Cerebellar nuclear complex (tissue), 1 donor: ENCODE results near the gene PSORS1C2.

Experiments used
- DNase-seq, 2 experiments: peaks; one replicate each; lab custom pipeline; 2025; lab: John Stamatoyannopoulos, UW

The PSORS1C2 gene

DNA sequence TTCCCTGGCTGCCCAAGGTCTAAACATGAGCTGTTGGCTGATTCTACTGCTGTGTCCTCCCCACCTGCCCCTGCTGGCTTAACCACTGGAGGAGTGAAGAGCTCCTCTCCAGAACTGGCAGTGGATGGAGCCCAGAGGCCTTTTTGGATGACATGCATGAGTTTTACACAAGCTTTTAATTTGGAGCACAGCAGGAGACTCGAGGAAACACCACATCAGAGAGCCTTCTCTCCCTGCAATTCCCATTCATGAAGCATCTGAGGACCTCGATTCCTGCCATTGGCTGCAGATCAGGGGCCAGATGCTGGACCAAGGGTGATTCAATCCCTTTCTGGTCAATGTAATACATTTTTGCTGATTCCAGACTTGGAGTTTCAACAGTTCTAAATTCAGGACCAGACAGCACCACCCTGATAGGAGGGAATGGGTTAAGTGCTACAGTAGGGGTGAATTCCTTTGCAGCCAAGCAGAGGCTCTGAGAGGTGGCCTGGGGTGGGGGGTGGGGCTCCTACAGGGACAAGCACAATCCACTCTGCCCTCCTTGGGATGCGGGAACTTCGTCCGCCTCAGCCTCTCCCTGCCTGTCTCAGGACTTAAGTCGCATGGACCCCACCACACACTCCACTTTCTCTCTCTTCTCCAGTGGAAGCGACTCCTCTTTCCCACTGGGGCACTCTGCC, 24.9 kb downstream of the PSORS1C2 start:
- no peak for DNase-seq

DNA sequence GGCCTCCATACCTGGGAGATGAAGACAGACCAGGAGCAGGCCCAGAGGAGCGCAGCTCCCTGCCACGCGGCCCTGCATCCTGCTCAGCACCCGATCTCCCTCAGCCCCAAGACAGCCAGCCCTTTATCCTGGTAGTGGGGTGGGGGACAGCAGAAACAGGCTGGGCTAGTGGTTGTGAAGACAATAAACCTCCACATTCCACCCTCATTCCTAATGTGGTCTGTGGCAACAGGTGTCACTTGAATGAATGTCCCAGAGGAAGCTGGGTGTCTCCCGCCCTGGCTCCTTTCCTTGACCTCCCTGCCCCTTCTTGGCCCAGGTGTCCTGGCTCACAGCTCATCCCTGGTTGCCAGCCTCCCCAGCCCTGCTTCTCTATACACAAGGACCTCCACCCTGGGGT, 26.4 kb downstream of the PSORS1C2 start, which contains the start of gene C6orf15:
Gene C6orf15 (minus strand): TSS at position 98 of the 400 bp plus-strand sequence. CDS start 20 bp downstream, at position 78.
- no peak for DNase-seq

DNA sequence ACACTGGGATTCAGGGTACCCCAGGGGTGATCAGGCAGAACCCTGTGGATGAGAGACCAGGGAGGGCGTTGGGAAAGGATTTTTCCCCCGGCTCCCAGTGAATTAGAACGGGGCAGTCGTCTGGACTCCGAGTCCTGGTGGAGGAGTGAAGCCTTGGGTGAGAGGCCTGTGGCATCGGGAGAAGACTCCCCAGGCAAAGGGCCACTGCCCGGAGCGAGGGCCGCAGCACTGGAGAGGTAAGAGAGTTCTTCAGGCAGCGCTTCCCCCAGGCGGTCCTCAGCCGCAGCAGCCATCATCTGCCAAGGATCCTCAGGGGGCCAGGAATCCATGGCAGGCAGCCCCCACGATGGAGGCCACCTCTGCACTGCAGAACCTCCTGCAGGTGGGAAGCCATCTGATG, 27.2 kb downstream of the PSORS1C2 start:
- DNase-seq, result no peak

DNA sequence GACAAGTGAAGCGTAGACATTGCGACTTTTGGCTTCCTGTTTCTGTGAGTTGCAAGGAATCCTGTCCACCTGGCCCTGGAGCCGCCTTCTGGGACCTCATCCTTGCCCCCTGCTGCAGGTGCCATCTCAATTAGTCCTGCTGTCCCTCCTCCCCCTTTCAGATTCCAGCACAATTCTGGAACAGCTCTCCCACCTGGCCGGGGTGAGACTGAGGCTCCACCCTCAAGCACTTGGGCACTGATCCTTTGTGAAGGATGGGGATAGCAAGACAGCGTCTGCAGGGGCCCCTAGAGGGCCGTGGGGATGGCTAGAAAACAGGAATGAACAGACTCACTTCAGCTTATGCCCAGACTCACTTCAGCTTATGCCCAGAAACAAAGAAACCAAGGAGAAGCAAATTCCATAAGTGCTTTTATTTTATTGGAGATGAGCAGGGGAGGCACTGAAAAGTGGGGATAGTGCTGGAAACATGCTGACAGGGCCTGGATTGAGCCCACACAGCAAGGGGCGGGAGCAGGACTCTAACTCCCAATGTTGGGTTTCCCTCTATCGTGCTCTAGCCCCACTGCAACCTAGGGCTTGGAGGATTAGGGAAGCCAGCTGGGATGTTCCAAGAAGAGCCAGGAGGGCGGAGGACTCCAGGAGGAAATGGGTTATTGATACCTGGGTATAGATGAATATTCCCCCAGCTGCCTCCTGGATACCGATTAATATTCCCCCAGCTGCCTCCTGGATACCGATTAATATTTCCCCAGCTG, 27.9 kb downstream of the PSORS1C2 start:
- no peak for DNase-seq

DNA sequence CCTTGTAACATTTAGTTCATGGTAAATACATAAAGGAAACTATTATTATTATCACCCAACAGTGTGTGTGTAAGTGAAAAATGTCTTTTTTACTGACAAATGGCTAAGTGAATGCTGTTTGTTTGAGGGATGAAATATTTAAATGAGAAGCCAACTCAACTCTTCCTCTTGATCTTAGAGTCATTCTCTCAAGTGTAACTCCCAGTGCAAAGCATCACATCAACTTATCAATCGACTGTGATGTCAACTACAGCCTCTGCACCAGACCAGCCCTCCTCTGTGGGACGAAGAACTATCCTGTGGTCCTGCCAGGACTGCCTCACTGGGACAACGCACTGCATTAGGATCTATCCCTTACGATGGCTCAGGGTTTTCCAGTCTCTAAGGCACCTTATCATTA, 31.8 kb downstream of the PSORS1C2 start:
- DNase-seq, result no peak

DNA sequence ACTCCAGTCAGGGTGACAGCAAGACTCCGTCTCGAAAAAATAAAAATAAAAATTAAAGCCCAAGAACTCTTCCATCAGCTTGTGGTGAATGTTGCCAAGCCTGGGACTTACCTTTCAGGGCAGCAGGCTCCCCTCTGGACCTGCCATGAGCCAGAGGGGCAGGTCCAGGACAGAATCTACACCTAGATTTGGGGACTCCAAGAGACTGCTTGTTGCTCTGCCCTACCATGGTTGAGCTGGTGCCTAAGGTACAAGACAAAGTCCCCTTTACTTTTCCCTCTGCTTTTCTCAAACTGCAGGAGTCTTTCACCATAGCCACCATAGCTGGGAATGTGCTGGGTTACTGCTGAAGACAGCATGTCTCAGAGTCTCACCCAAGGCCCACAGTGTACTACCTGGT, 35.7 kb downstream of the PSORS1C2 start:
- DNase-seq, result no peak

DNA sequence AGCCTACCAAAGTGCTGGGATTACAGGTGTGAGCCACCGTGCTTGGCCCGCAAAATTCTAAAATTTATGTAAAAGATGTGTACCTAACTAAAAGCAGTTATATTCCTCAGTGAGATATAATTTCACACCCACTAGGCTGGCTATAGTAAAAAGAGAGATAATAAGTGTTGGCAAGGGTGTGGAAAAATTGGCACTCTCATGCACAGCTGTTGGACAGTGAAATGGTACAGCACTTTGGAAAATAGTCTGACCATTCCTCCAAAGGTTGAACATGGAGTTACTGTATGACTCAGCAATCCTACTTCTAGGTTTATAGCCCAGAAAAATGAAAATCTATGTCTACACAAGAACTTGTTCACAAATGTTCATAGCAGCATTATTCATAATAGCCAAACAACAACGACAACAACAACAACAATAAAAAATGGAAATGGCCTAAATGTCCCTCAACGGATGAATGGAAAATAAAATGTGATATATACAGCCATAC, 40.4 kb downstream of the PSORS1C2 start:
- no peak for DNase-seq

DNA sequence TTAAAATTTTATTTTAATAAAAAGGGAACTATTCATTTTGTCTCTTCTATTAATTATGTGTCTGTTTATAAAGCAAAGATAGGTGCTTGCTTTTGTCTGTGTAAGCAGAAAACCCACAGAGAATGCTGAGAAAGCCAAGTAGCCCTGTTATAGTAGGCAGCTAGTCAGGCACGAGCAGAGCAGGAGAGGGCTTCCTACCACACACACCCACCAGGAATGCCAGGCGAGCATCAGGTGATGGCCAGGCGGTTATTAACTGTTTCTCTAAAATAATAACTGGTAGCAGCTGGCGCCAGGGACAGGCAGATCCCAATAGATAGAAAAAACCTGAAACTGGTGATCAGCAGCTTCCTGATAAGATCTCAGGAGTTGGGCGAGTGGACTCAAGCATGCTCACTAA, 42.2 kb downstream of the PSORS1C2 start:
- DNase-seq, result no peak

DNA sequence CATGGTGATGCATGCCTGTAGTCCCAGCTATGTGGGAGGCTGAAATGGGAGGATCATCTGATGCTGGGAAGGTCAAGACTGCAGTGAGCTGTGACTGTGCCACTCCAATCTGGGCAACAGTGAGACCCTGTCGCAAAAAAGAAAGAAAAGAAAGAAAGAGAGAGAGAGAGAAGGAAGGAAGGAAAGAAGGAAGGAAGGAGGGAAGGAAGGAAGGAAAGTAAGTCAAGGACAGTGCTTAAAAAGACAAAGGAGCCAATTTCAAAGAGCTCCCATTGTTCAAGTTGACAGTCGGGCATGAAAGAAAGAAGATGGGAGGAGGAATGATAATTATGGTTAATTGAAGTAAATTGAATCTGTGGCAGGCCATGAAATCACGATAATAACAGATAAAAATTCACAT, 42.7 kb downstream of the PSORS1C2 start:
- DNase-seq, result no peak

DNA sequence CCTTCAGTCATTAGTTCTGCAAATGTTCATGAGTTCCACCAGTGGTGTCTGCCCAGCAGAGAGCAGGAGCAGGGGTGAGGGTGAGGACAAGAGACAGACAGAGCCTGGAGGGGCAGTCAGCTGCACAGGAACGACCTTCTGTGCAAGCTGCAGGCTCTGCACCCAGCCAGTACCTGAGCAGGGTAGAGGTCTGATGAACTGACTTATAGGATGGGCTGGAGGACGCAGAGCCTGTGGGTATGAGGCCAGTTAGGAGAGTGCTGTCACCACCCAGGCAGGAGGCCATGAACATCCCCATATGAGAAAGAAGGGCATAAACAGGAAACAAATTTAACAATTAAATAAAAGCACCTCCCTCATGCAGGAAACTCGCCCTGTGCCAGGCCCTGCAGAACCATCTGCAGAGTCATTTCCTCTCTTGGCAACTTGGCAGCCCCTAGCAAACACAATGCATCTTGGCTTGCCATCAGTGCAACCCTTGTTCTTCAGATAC, 44.4 kb downstream of the PSORS1C2 start:
- DNase-seq, result peak; percentile 76 to 84

DNA sequence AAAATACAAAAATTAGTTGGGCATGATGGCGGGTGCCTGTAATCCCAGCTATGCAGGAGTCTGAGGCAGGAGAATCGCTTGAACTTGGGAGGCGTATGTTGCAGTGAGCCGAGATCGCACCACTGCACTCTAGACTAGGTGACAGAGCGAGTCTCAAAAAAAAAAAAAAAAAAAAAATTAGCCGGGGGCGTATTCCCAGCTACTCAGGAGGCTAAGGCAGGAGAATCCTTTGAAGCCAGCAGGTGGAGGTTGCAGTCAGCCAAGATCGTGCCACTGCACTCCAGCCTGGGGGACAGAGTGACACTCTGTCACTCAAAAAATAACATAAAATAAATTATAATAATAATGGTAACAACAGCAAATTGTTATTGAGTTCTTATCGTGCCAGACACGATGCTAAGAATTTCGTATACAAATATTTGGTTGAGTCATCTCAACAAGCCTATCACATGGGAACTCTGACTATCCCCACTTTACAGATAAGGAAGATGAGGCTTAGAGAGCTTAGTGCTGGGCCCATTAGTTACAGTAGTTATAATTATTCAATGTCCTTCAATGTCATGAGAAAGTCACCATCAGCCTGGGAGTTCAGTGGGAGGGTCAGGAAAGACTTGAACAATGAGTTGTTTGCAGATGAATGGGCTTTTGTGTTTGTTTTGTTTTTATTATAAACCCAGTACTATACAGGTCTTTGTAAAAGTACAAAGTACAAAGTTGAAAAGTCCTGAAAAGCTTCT, 45.9 kb downstream of the PSORS1C2 start:
- no peak for DNase-seq

DNA sequence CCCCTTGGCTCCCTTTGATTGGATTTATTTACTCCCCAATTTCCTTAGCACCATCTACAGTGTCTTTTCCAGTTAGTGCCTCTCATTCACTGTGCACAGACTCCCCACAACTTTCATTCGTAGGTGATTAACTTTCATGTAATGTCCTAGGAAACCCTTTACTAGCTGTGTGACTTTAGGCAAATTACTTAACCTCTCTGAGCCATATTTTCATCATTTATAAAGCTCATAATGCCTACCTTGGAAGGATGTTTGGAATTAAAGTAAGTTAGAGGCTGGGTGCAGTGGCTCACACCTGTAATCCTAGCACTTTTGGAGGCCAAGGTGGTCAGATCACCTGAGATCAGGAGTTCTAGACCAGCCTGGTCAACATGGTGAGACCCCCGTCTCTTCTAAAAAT, 46.6 kb downstream of the PSORS1C2 start:
- no peak for DNase-seq

DNA sequence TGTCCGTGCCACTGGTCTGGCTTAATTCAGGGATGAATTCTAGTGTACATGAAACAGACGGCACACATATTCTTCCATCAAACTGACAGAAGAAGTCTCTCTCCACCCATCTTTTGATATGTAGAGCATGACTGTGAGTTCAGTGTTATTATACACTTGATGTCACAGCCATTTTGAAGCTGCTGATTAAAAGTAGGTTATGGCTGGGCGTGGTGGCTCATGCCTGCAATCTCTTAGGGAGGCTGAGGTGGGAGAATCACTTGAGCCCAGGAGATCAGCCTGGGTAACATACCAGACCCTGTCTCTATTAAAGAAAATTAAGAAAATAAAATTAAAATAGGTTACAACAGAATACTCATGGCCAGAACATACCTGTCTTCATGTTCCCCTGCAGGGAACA, 47.2 kb downstream of the PSORS1C2 start:
- DNase-seq, result no peak

DNA sequence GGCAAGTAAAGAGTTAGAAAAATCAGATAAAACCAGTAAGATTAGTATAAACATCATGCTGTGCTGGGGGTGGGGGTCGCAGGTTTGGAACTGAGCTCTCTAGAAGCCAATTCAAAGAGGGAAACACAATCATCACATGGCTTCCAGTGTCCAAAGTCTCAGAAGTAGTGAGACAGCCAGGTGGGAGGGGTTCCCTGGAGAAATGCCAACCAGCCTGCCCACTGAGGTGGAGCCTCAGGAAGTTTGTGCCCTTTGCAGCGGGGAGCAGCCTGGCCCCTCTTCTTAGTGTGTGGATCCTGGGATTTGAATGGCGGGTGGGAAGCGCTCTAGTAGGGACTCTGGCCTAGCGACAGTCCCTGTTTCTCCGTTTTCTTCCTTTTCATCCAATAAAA, 47.9 kb downstream of the PSORS1C2 start:
- no peak for DNase-seq

DNA sequence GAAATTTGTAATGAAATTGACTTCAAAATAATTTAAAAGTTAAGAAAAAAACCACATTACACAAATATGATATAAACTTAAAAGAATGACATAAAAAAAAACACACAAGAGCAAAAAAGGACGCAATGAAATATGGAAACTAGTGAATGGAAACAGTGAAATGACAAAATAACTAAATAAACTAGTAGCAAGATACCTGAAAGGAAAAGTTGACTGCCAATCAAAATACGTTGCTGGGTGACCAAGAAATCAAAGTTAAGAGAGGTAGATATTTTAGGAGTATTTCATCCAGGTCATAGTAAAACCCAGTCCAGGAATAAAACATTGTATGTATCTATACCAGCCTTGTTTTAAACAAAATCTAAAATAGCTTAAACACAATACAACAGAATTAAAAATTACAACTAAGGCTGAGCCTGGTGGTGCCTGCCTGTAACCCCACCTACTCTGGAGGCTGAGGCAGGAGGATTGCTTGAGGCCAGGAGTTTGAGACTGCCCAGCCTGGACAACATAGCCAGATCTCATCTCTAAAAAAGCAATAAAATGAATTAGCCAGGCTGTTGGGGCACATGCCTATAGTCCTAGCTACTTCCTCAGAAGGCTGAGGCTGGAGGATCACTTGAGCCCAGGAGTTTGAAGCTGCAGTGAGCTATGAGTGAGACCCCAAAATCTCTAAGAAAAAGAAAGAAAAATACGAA, 48.4 kb downstream of the PSORS1C2 start:
- no peak for DNase-seq
